Iris pigment epithelial cell (primary cell): ENCODE measurements around the gene RASL12.
"Not testable (repeated sequence)": the region's sequence is repeated elsewhere in the genome, so short reads cannot be mapped to it uniquely, and the experiment has no call there.

ENCODE experiments used
- DNase-seq: peaks from one replicate; pipeline ENCODE4 v3.0.0-alpha.2; 2011; ENCODE audit warnings: low read depth

RASL12 gene

DNA sequence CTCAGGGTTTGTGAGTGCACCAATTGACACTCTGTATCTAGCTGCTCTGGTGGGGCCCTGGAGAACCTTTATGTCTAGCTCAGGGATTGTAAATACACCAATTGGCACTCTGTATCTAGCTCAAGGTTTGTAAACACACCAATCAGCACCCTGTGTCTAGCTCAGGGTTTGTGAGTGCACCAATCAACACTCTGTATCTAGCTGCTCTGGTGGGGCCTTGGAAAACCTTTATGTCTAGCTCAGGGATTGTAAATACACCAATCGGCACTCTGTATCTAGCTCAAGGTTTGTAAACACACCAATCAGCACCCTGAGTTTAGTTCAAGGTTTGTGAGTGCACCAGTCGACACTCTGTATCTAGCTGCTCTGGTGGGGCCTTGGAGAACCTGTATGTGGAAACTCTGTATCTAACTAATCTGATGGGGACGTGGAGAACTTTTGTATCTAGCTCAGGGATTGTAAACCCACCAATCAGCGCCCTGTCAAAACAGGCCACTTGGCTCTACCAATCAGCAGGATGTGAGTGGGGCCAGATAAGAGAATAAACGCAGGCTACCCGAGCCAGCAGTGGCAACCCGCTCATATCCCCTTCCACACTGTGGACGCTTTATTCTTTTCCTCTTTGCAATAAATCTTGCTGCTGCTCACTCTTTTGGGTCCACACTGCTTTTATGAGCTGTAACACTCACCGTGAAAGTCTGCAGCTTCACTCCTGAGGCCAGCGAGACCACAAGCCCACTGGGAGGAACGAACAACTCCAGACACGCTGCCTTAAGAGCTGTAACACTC lies 8.0 kb upstream of the RASL12 start:
- DNase-seq: not testable (repeated sequence)

DNA sequence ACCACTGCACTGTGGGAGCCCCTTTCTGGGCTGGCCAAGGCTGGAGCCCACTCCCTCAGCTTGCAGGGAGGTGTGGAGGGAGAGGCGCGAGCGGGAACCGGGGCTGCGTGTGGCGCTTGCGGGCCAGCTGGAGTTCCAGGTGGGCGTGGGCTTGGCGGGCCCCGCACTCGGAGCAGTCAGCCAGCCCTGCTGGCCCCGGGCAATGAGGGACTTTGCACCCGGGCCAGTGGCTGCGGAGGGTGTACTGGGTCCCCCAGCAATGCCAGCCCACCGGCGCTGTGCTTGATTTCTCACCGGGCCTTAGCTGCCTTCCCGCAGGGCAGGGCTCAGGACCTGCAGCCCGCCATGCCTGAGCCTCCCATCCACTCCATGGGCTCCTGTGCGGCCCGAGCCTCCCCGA lies 7.2 kb upstream of the RASL12 start:
- DNase-seq: not testable (repeated sequence)

DNA sequence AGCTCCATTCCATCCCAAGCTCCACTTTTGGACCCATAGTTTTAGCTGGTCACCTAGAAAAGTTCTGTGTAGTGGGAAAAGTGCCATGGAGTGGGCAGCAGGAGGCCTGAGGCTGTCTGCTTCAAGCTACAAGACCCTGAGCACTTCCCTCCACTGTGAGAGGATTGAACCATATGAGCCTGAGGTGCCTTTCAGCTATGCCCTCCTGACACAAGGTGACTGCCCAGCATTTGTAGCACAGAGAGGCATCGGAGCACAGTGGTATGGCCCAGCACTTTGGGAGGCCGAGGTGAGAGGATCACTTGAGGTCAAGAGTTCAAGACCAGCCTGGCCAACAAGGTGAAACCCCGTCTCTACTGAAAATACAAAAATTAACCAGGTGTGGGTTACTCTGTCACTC lies 4.8 kb upstream of the RASL12 start:
- DNase-seq: no peak

DNA sequence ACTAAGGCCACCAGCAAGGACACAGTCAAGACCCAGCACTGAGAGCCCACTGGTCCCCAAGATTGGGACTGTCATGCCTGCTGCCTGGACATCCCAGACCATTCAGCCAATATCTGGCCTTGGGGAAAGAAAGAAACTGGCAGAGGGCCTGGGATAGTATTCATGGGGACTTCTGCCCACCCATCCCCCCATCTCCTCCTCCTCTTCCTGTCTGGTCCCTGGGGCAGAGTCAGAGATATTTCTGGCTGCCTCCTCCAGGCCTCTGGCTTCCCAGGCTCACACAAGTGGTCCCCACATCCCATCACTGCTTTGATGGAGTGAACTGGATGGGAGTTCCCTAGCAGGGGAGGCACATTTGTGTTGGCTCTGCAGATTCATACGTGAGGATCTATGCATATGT lies 4.2 kb upstream of the RASL12 start:
- DNase-seq: no peak

DNA sequence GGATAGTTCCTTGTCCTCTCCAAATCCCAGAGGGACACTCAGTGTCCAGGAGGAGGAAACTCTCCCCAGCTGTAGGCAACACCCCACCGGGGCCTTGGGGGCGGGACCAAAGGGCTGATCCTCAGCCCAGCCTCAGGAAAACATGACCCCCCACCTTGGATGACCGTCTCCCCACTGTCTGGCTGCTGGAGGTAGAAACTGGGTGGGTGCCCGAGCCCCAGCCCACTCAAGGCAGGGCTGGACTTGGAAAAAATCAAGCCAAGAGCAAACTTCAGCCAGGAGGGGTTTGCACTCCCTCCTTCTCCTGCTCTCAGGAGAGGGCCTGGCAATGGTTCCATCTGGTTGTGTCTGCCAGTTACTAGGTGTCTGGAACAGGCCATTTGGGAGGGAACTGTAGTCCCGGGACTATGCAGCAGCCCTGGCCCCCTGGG lies 3.6 kb upstream of the RASL12 start:
- DNase-seq: no peak

DNA sequence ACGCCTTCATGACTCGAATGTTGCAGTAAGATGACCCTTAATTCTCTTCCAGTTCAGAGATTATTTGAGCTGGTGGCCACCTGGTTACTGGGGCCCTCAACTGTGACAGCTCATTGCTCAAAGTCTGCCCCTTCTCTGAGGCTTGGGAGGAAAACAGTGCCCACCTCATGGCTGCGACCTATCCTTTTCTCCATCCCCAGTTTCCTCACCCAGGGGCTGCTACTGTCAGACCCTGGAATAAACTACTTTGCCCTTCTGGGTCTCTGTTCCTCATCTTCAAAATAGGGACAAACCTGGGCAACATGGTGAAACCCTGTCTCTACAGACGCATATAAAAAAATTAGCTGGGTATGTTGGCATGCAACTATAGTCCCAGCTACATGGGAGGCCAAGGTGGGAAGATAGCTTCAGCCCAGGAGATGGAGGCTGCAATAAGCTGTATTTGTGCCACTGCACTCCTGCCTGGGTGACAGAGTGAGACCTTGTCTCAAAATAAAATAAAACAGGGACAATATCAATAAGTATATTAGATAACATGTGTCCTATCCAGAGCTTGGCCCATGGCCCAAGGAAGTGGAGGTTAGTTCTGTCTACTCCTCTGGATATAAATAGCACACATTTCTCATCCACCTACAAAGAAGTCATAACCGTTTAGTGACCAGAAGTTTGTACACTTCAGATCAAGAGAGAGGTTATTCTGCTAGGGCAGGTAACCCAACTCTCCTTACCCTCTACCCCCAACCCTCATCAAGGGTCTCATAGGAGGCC lies 2.2 kb upstream of the RASL12 start:
- DNase-seq: no peak

DNA sequence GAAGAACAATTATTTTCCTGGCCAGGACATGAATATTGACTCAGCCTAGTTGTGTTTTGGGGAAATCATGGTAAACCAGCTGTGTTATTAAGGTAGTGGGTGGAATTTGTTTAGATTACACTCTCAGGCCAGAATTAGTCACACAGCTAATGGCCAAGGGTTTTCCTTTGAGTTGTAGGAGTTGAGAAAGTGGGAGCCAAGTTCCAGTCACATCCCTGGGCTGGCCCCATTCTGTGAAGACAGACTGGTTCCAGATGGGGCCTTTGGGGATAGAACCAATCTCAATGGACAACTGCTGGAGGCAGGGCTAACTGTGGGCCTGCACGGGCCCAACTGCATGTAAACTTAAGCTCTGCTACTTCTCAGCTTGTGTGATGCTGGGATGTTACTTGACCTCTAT lies 1.4 kb upstream of the RASL12 start:
- peak; percentile 83 for DNase-seq

DNA sequence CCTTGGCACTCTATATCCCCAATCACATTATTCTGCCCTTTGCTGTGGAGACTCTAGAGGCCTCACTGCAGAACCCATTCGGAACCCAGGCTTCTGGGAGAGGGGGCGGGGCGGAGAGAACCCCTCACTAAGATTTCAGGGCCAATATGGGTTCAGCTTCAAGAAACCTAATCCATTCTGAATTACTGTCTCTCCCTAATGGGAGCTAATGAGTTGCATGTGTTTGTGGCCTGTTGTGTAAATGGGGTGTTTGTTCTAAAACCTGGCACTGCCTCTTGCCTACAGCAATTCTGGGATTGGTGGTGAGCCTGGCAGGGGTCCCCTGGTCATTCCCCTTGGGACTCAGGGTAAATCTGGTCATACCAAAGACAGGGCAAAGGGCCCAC lies 605 bp upstream of the RASL12 start:
- no peak for DNase-seq

DNA sequence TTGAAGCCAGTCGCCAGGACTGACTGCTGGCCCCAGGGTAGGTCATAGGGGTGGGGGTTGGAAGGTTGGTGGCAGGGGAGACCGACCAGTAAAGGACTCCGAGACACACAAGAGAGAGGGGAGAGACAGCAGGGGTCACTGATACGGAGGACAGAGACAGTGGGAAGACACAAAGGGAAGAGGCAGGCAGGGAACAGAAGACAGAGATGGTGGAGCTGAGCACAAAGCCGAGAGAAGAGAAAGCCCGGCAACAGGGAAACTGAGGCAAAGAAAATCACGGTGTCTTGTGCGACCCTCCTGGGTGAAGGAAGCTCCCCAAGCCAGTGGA lies 510 bp downstream of the RASL12 start:
- DNase-seq: no peak

DNA sequence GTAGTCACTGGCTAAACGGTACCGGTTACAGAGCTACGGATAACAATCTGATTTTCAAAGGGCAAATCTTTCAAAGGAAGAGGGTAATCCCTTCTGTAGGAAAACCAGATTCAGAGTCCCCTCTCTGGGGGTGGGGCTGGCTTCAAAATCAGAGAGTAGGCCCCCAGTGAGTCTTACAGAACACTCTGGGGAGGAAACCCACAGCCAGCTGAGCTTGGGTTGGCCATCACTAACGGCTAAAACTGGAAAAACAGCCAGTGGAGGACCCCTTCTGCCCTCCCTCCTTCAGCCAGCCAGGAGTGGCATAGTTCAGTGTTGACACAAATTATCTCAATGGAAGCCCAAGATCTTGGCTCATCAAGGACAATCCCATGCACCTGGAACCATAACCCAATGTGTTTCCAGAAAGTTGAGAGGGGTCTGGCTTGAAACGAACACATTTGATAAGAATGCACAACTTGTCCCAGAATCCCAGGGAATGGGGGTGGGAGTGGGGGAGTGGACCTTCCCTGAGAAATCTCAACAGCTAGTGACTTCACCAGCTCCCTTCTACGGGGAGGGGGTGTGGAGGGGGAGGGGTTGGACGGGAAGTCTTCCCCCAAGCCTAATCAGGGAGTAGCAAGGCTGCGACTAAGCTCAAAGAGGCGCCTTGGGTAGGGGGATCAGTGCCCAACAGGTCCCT lies 1.0 kb downstream of the RASL12 start:
- no peak for DNase-seq

DNA sequence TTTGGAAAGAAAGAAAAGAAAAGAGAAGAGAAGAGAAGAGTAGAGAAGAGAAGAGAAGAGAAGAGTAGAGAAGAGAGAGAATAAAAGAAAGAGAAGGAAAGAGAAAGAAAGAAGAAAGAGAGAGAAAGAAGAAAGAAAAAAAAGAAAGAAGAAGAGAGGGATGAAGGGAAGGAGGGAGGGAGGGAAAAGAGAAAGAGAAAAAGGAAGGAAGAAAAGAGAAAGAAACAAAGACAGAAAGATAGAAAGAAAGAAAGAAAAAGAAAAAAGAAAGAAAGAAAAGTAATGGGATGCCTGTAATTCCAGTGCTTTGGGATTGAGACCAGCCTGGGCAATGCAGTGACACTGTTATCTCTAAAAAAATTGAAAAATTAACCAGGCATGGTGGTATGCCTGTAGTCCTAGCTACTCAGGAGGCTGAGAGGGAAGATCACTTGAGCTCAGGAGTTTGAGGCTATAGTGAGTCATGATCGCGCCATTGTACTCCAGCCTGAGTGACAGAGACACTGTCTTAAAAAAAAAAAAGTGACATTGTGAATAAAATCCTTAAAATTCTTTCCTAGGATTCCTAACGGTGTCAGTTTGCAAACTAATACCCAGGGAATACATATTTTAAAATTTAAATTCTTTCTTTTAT lies 1.7 kb downstream of the RASL12 start:
- no peak for DNase-seq

DNA sequence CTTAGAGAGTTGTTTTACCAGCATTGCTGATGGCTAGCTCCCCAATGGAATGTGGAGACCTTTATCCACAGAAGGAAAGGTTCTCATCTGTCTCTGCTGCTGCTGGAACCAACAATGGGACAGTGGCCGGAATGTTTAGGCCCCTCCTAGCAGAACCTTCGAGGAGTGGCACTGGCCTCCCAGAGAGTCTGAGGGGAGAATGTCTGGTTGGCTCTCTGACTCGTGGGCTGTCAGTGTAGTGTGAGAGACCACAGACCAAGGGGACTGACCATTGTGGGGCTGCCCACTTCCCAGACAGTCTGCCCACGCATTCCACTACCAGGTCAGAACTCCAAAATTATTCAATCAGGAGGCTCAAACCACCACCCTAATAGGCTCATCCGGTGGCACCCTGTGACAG lies 5.1 kb downstream of the RASL12 start:
- no peak for DNase-seq

DNA sequence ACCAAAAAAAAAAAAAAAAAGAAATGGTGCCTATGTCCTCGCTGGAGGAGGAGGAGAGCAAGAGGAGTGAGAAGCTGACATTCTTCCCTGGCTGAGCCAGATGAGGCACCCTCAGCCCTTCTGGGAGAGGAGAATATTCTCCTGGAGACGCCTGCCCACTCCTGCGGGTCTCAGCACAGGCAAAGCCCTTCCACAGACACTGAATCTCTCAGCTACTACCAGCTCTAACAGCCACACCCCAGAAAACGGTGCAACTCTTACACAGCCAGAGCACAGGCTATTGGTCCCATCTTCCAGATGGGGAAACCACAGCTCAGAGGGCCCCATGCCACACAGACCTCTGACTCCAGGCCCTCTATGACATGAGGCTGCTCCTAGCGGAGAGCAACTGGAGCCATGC lies 5.7 kb downstream of the RASL12 start:
- DNase-seq: no peak

DNA sequence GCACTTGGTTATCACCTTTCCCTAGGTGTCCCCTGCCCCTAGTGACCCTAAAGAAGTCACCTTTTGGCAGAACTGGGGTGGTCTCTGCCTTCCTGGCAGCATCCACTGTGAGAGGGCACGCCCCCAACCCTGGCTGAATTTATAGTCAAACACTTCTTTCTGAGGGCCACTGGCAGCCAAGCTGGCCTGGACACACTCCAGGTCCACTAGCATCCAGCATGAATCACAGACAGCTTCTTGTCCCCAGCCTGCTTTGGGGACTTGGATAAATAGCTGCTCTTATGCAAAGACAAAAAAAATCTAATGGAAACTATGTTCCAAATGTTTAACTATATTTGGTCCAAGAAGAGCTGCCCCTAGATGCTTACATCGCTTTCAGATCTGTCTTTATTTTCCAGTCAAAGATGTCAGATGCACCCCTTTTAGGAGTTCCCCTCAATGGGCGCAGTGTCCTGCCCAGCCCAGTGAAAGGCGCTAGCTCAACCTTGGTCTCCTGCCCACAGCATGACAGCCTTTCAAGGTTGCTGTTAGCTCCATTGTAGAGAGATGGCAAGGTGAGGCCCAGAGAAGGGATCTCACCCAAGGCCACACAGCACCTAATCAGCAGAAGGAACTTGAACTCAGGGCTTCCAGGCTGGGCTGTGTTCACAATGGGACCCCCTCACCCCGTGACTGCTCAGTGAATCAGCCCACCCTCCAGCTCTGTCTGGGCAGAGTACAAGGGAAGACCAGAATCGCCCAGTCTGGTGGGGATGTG lies 7.0 kb downstream of the RASL12 start:
- DNase-seq: no peak

DNA sequence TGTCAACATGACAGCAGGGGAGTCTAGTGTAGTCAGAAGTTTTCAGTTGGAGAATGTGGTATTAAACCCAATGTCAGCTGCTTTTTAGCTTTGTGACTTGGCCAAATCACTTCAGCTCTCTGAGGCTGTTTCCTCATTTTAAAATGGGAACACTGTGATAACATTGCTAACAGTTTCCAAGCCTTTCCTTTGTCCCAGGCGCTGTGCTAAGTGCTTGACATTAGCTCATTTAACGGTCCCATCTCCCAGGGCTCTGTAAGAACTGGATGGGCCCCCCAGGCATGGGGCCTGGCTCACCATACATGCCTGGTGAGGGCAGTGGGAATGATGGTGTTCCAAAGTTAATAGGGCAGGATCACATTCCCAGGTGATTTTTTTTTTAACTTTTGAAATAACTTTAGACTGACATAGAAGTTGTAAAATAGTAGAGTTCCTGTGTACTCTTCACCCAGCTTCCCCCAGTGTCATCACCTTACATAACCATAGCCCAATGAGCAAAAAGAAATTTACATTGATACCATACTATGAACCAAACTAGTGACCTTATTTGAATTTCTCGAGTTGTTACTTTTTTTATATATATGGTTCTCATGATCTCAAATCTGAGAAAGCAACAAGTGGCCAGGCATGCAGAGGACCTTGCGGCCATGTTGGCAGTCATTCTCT lies 7.7 kb downstream of the RASL12 start:
- DNase-seq: no peak

DNA sequence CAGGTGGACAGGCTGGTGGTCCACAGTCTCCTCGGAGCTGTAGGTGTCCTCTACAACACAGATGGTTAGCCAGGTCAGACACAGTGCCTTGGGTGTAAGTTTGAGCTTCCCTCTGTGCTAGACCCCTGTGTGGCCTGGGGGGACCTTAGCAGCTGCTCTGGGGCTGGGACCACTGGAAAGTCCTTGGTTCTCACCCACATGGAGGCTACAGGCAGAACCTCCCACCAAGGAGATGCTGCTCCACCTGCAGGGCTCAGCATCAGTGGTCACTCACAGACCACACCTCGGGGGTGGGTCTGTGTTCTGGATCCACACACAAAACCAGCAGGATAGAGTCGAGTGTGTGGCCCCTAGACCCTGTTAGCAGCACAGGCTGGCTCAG lies 8.4 kb downstream of the RASL12 start:
- DNase-seq: no peak

DNA sequence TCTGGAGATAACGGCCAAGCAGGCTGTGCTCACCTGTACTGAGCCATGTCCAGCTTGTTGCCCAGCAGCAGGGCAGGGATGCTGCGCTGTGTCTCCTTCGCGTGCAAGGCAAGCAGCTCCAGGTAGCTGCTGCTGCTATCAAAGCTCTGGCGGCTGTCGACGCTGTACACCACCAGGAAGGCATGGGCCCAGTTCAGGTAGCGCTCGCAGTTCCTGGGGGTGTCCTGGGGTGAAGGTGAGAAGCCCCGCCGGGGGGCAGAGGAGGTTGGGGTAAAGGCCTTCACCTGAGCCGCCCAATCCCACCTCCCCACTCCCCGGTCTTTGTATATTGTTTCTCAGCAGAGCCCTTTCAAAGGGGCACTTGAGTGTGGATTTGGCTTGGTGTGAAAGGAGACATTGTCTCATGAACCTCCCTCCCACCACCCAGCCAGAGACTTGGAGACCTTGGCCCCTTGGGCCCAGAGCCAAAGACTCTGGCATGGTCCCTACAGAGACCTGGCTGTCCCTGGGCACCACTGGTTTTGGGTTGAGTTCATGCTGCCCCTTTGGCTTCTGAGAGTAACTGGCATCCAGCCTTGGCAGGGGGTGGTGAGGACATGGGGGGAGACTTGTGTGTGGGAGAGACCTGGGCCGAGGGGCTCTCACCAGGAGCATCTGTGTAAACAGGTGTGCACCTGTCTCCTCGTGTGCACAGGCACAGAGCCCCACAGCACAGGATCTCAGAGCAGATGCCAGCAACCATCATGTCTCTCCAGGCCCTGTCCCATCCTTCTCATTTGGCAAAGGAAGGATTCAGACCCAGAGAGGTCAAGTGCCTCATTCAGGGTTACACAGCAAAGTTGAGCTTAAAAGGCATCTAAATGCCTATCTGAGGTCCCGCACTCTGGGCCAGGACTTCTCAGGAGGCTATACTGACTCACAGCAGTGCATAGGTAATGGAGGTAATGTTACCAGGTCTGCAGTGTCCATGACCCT lies 9.1 kb downstream of the RASL12 start:
- DNase-seq: no peak

DNA sequence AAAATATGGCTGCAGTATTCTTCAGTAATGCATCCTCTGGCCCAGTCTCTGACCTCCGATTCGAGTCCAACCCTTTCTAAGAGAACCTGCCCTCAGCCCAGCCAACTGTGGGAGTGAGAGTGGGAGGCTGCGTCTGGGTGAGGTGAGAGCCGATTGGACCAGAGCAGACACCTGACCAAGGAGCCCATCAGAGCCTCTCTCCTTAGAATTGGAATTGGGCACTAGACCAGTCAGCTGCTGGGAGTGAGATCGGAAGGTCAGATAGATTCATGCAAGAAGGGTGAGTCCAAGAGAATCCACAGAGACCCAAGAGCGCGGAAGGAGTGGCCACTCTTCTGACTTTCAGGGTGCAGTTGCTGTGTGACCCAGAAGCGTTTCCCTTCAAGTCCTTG lies 10.2 kb downstream of the RASL12 start:
- no peak for DNase-seq

DNA sequence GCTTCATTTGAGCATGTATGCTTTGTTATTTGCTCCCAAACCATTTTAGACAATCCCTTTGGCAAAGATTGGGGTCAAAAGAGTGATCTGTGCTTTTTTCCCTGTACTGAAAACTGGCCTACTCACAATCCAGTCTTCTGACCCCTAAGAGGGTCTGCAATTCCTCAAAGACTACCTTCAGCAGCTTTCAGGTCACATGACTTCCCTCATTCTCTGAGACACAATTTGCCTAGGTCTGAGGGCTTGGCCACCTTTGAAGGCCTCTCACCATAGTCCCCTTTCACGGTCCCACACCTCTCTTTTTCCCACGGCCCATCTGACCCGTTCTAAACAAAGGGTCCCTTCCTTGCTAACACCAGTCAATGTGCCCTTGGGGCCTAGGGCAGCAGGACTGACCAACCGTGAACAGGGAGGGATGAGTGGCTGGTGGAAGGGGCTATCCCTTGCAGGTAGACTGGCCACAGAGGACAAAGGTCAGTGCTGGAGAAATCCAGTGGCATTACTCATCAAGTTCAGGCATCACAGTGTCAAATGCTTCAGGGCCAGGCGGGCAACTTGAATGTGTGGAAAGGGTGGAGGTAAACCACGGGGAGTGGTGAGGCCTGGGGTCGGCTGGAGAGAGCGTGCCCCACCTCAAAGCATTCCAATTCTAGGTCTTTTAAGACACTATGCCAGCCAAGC lies 10.8 kb downstream of the RASL12 start:
- DNase-seq: peak; percentile 49

DNA sequence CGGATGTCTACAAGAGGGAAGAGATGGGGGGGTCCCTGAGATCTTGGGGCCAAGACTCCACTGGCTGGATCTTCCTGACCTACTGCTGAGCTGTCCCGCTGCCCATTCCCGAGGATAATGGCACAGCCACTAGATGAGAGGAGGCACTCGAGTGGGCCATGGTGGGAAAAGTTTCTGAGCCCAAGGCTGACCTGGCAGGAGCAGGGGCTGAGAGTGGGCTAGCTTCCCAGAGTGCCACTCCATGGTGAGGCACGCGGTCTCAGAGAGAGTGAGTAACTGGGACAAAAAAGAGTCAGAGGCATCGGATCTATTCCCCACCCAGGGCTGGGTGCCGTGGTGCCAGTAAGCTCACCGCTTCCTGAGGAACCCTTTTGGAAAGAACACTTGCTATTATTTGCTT lies 11.7 kb downstream of the RASL12 start:
- DNase-seq: no peak
